B cell (primary cell): ENCODE data around the gene TMPRSS13. TPM values are rescaled to one million over a fixed set of nuclear protein-coding genes. Genes with fewer than 3 reads are reported as not detected.

Source experiments
- ATAC-seq: fragments of 200-7000 bp; cut with Tn5 transposase; one replicate; pipeline ENCODE4 v1.10.0; 2021; ENCODE audit warnings: low read depth, mild to moderate bottlenecking, moderate number of reproducible peaks, moderate library complexity
- CTCF ChIA-PET: fragments of 350-600 bp; sonication (Branson Sonifier 250); formaldehyde crosslinking; loops from one replicate; lab custom pipeline; 2021; ENCODE audit warnings: antibody characterized with exemption, inconsistent platforms; lab: Charles Lee
- POLR2A ChIA-PET: fragments of 350-600 bp; sonication (Branson Sonifier 250); formaldehyde crosslinking; loops from one replicate; lab custom pipeline; 2021; ENCODE audit warnings: antibody characterized with exemption; lab: Charles Lee
- DNase-seq: peaks from one replicate; pipeline ENCODE4 v3.0.0; 2013
- H2AFZ ChIP-seq: 2 replicates; pipeline ENCODE4 v1.6.1; 2012; ENCODE audit warnings: mild to moderate bottlenecking, low read depth, low read length; ENCODE audit not compliant: insufficient read depth, poor library complexity, severe bottlenecking
- H3K27ac ChIP-seq, 2 donors: 1 replicate in 1 of 2; 2 replicates in 1 of 2; pipeline ENCODE4 v1.5.1; 2012 to 2013; ENCODE audit warnings: low read length in 2 of 2, mild to moderate bottlenecking in 2 of 2, moderate library complexity in 1 of 2
- H3K27me3 ChIP-seq, 4 experiments: fragments of 200-600 bp in 1 of 4; sonication (generic) in 1 of 4; replicated peaks in 1 of 4; 1 replicate in 2 of 4; 2 replicates in 2 of 4; pipeline versions ENCODE4 v1.6.1 to v1.7.0; 2013 to 2016; ENCODE audit warnings: low read length in 3 of 4, mild to moderate bottlenecking in 2 of 4, mixed read lengths in 1 of 4, moderate library complexity in 1 of 4; ENCODE audit not compliant: insufficient read depth in 4 of 4, control insufficient read depth in 3 of 4; ENCODE audit errors: control extremely low read depth in 1 of 4
- H3K36me3 ChIP-seq, 2 experiments: replicated peaks in 1 of 2; 1 replicate in 1 of 2; 2 replicates in 1 of 2; pipeline versions ENCODE4 v1.6.1 to v1.7.1; 2013; ENCODE audit warnings: low read length in 1 of 2; ENCODE audit not compliant: insufficient read depth in 2 of 2, control insufficient read depth in 1 of 2; ENCODE audit errors: control extremely low read depth in 1 of 2, extremely low read depth in 1 of 2
- H3K4me1 ChIP-seq, 2 donors: fragments of 200-600 bp in 1 of 2; sonication (generic) in 1 of 2; 1 replicate in 1 of 2; 2 replicates in 1 of 2; pipeline versions ENCODE4 v1.5.1 to v1.6.1; 2013 to 2017; ENCODE audit warnings: low read length in 2 of 2; ENCODE audit not compliant: control insufficient read depth in 2 of 2, insufficient read depth in 2 of 2
- H3K4me2 ChIP-seq: replicated peaks from 2 replicates; pipeline ENCODE3; 2012; ENCODE audit warnings: mild to moderate bottlenecking, low read depth, low read length; ENCODE audit not compliant: poor library complexity, severe bottlenecking
- H3K4me3 ChIP-seq, 5 experiments: fragments of 200-600 bp in 1 of 5; sonication (generic) in 1 of 5; 1 replicate in 3 of 5; 2 replicates in 2 of 5; pipeline versions ENCODE4 v1.5.1 to v1.7.0; 2011 to 2016; ENCODE audit warnings: low read length in 4 of 5, mild to moderate bottlenecking in 4 of 5, low read depth in 2 of 5, control low read depth in 1 of 5, moderate library complexity in 1 of 5; ENCODE audit not compliant: insufficient read depth in 1 of 5; ENCODE audit errors: control extremely low read depth in 1 of 5, extremely low read depth in 1 of 5
- H3K79me2 ChIP-seq: fragments of 200-600 bp; sonication (generic); one replicate; pipeline ENCODE4 v1.6.0; 2016; ENCODE audit warnings: low read length; ENCODE audit not compliant: control insufficient read depth, insufficient read depth
- H3K9ac ChIP-seq: fragments of 200-600 bp; sonication (generic); 2 replicates; pipeline ENCODE4 v1.6.1; 2017; ENCODE audit warnings: mild to moderate bottlenecking, low read length, moderate library complexity
- H3K9me3 ChIP-seq, 3 donors: one replicate each; pipeline versions ENCODE4 v1.6.1 to v1.7.1; 2013; ENCODE audit warnings: low read length in 2 of 3; ENCODE audit not compliant: control insufficient read depth in 2 of 3, insufficient read depth in 1 of 3; ENCODE audit errors: control extremely low read depth in 1 of 3
- H4K20me1 ChIP-seq: 2 replicates; pipeline ENCODE4 v1.6.0; 2012; ENCODE audit warnings: mild to moderate bottlenecking, low read length; ENCODE audit not compliant: insufficient read depth, control insufficient read depth, poor library complexity, severe bottlenecking
- H3K27ac Mint-ChIP-seq: one replicate; pipeline ENCODE4 v1.8.0; 2021; ENCODE audit warnings: mixed read lengths
- H3K27me3 Mint-ChIP-seq: one replicate; pipeline ENCODE4 v1.8.0; 2021; ENCODE audit warnings: mixed read lengths
- H3K4me1 Mint-ChIP-seq: one replicate; pipeline ENCODE4 v1.8.0; 2021; ENCODE audit warnings: mixed read lengths
- H3K4me3 Mint-ChIP-seq: one replicate; pipeline ENCODE4 v1.8.0; 2021; ENCODE audit warnings: mixed read lengths
- H3K9me3 Mint-ChIP-seq: one replicate; pipeline ENCODE4 v1.8.0; 2022; ENCODE audit warnings: mixed read lengths; ENCODE audit not compliant: insufficient read depth
- CTCF ChIP-seq: fragments of 200-600 bp; IDR thresholded peaks from one replicate; pipeline ENCODE4 v1.8.0; 2022; ENCODE audit warnings: antibody characterized with exemption, mild to moderate bottlenecking
- EZH2 ChIP-seq: IDR thresholded peaks from 2 replicates; pipeline ENCODE4 v1.6.1; 2012; ENCODE audit warnings: borderline replicate concordance, low read depth, mild to moderate bottlenecking, moderate library complexity, low read length; ENCODE audit not compliant: insufficient read depth, poor library complexity, severe bottlenecking
- WGBS: methylation state at CpG from one replicate; pipeline ENCODE4 v1.1.5; 2013; ENCODE audit warnings: missing lambda C conversion rate; ENCODE audit not compliant: insufficient coverage; 5-methylcytosine and 5-hydroxymethylcytosine counted together
- intact Hi-C: fragments of 100-400 bp; cut with micrococcal nuclease; formaldehyde crosslinking; loops from one replicate; pipeline ENCODE4 v1.10.0; 2022
- polyA plus RNA-seq: library from polyadenylated mRNA; depleted of rRNA; stranded (reverse); fragments of >200 nt; gene quantifications from 2 replicates; pipeline ENCODE4 v1.2.3, GENCODE V29; 2012
- total RNA-seq, 2 donors: library from RNA; stranded (reverse); fragments of 120-200 nt in 1 of 2; gene quantifications; 1 replicate in 1 of 2; 2 replicates in 1 of 2; pipeline versions ENCODE4 v1.2.3 to v1.2.4, GENCODE V29; 2013 to 2022

Gene TMPRSS13
- total and polyA plus RNA-seq, 2 donors (not counting 1 experiment from before 2014, with no cell fraction given): 2.4 to 8.0 TPM

DNA sequence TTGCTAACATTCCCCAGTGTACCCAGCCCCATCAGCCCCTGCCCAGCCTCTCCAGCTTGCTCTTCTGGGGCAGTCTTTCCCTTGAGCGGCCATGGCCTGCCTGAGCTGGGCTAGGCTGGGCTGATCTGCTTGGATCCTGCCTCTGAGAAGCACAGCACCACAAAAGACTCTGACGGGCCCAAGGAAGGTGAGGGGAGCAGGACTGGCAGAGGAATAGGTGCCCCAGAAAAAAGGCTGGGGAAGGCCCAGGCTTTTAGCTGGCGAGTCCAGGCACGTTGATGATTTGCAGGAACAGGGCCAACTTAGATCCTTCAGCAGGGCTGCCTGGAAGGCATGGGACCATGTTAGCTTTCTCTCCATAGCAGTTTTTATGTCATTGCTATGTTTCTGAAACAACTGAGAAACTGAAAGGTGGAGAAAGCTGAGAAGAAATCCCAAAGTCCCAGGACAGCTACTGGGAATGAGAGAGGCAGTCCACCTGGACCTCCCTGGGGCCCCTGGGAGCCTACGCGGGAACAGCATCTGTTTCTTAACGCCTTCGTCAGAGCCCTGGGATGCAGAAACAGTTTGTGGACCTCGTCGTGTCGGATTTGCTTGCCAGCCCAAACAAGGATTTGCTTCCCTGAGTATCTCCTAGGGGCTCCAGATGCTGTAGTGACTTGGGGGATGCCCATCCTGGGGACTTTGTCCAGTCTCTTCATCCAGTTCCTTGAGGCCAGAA, 28.3 kb downstream of the TMPRSS13 start:
- no peak for TF ChIP-seq EZH2
- intact Hi-C loops: no loop called here
- no peak overlapping the region for H3K4me3 Mint-ChIP-seq
- ATAC-seq: no peak
- ChIA-PET CTCF (interaction anchor here (0.6 to 2.7 kb wide), 6 partner anchors 18 to 152 kb away, joined by 3 to 9 read pairs (median 4); partner anchors contain the start of gene FXYD6), POLR2A (no interaction called here)
- no peaks in the 10 kb centered on the region for H3K27me3 Mint-ChIP-seq
- Histone ChIP-seq H3K4me2 (peak overlapping the region; percentile 33), H4K20me1 (no peaks in the 10 kb centered on the region), H3K27ac (peak overlapping the region; percentile 56 to 62), H3K36me3 (no peaks in the 10 kb centered on the region), H3K79me2 (no peaks in the 10 kb centered on the region), H3K27me3 (no peaks in the 10 kb centered on the region), H2AFZ (no peak overlapping the region), H3K4me1 (peaks cover 20 to 35% of the 10 kb centered on the region in 2 donors), H3K9me3 (no peaks in the 10 kb centered on the region), H3K9ac (no peak overlapping the region), H3K4me3 (no peak overlapping the region)
- 97% methylated on average over 11 of the region's 11 CpGs for WGBS
- peak overlapping the region; percentile 81 for H3K27ac Mint-ChIP-seq
- no peak for DNase-seq
- H3K9me3 Mint-ChIP-seq: no peaks in the 10 kb centered on the region
- H3K4me1 Mint-ChIP-seq: peaks cover 25% of the 10 kb centered on the region

DNA sequence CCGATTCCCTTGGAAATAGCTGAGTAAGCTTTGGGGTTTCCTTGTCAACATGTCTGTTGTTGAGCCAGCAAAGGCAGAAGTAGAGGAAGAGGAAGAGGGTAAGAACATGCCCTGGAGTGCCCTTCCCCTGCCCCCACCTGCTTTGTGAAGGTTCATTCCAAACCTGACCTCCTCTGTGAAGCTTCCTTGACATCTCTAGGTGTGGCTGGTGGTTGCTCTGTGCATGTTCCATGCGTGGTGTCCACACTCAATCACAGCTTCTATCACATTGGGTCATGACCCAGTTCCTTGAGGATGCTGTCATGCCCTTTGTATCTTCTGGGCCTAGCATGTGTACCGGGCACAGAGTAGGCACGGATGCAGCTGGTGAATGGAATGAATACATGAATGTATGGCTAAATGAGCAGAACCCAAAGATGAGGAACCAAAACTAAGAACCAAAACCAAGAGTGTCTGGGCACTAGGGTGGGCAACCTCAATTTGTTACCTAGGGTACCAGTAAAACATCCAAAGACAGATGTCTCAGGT, 29.0 kb downstream of the TMPRSS13 start:
- H3K36me3 ChIP-seq: no peaks in the 10 kb centered on the region
- WGBS: no CpG with 5 or more reads among the region's 4 CpGs
- no peak overlapping the region for H3K9ac ChIP-seq
- no peak overlapping the region for H2AFZ ChIP-seq
- H3K27ac ChIP-seq: peak overlapping the region; percentile 56 to 62
- peak overlapping the region; percentile 81 for H3K27ac Mint-ChIP-seq
- ChIA-PET CTCF (interaction anchor here (0.7 to 2.7 kb wide), 5 partner anchors 18 to 153 kb away, joined by 3 to 9 read pairs (median 4); partner anchors contain the start of gene FXYD6), POLR2A (no interaction called here)
- peak overlapping the region; percentile 33 for H3K4me2 ChIP-seq
- intact Hi-C loops: no loop called here
- peaks cover 25% of the 10 kb centered on the region for H3K4me1 Mint-ChIP-seq
- H3K79me2 ChIP-seq: no peaks in the 10 kb centered on the region
- peaks cover 20 to 35% of the 10 kb centered on the region in 2 donors for H3K4me1 ChIP-seq
- H3K9me3 Mint-ChIP-seq: no peaks in the 10 kb centered on the region
- ATAC-seq: peak; percentile 82
- peak; percentile 80 for DNase-seq
- H3K4me3 ChIP-seq: no peak overlapping the region
- H3K4me3 Mint-ChIP-seq: peak overlapping the region; percentile 30
- H3K9me3 ChIP-seq: no peaks in the 10 kb centered on the region
- H3K27me3 ChIP-seq: no peaks in the 10 kb centered on the region
- H4K20me1 ChIP-seq: no peaks in the 10 kb centered on the region
- H3K27me3 Mint-ChIP-seq: no peaks in the 10 kb centered on the region
- TF ChIP-seq EZH2 (no peak), CTCF (no peak)
